Bronchial epithelial cell (primary cell): ENCODE results near the gene PIR. TPM values are rescaled to one million over a fixed set of nuclear protein-coding genes. Genes with fewer than 3 reads are reported as not detected.

Experiments
- DNase-seq: peaks from one replicate; pipeline ENCODE4 v3.0.0-alpha.2; 2010; ENCODE audit warnings: low read depth
- FAIRE-seq: peaks from 2 replicates; lab custom pipeline; 2011; peaks lifted over from hg19 to GRCh38; lab: Jason Lieb, UNC
- H3K27me3 ChIP-seq: 2 replicates; pipeline ENCODE4 v1.5.1; 2011; ENCODE audit warnings: low read length; ENCODE audit not compliant: control insufficient read depth, insufficient read depth
- H3K36me3 ChIP-seq: 2 replicates; pipeline ENCODE4 v1.5.1; 2011; ENCODE audit warnings: low read length; ENCODE audit not compliant: control insufficient read depth, insufficient read depth
- H3K4me3 ChIP-seq: 2 replicates; pipeline ENCODE4 v1.5.1; 2011; ENCODE audit warnings: mild to moderate bottlenecking, low read depth, low read length, control low read depth
- total RNA-seq: library from RNA; depleted of rRNA; stranded (reverse); fragments of >200 nt; gene quantifications from 2 replicates; pipeline ENCODE4 v1.2.1, GENCODE V29; 2014
- TF ChIP-seq, protein P1 (sequence below): IDR thresholded peaks from 2 replicates; pipeline ENCODE4 v1.5.1; 2011; ENCODE audit warnings: mild to moderate bottlenecking, moderate library complexity, low read length, control low read depth, inconsistent platforms; ENCODE audit not compliant: insufficient read depth, severe bottlenecking

The PIR gene
- total RNA-seq, 1 donor from 2014 or later, result 23.7 TPM

DNA sequence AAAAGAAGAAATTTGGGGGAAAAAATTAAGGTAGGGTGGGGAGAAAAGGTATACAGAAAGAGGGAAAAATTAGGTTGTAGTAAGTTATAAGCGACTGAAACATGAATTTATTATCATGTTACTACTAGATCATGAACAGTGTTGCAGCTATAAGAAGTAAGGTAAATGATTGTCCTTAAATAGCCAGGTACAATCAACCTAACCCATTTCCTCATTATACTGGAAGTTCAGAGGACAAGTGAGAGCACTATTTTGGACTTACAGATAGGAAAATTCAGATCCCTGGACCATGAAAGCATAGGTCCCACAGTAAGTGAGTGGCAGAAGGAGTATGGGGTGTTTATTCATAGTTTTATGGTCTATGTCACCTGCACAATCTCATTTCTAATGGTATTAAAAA lies 23.5 kb downstream of the PIR start:
- no peak overlapping the region for H3K4me3 ChIP-seq
- H3K27me3 ChIP-seq, result no peaks in the 10 kb centered on the region
- peaks cover 2% of the 10 kb centered on the region for H3K36me3 ChIP-seq
- TF ChIP-seq, protein P1, sequence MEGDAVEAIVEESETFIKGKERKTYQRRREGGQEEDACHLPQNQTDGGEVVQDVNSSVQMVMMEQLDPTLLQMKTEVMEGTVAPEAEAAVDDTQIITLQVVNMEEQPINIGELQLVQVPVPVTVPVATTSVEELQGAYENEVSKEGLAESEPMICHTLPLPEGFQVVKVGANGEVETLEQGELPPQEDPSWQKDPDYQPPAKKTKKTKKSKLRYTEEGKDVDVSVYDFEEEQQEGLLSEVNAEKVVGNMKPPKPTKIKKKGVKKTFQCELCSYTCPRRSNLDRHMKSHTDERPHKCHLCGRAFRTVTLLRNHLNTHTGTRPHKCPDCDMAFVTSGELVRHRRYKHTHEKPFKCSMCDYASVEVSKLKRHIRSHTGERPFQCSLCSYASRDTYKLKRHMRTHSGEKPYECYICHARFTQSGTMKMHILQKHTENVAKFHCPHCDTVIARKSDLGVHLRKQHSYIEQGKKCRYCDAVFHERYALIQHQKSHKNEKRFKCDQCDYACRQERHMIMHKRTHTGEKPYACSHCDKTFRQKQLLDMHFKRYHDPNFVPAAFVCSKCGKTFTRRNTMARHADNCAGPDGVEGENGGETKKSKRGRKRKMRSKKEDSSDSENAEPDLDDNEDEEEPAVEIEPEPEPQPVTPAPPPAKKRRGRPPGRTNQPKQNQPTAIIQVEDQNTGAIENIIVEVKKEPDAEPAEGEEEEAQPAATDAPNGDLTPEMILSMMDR, result no peak
- DNase-seq, result no peak
- no peak for FAIRE-seq

GRCh38 chrX:15468036-15468435 lies 25.1 kb downstream of the PIR start:
- Histone ChIP-seq H3K27me3 (no peaks in the 10 kb centered on the region), H3K4me3 (no peak overlapping the region), H3K36me3 (peaks cover 2% of the 10 kb centered on the region)
- TF ChIP-seq, protein P1, result peak; percentile 35
- DNase-seq, result peak; percentile 74
- FAIRE-seq, result no peak

GRCh38 chrX:15465896-15466651 lies 27.1 kb downstream of the PIR start:
- TF ChIP-seq, protein P1, result no peak
- no peaks in the 10 kb centered on the region for H3K27me3 ChIP-seq
- FAIRE-seq (no peak), DNase-seq (no peak)
- peaks cover 2% of the 10 kb centered on the region for H3K36me3 ChIP-seq
- H3K4me3 ChIP-seq, result no peak overlapping the region

GRCh38 chrX:15465347-15465746 lies 27.8 kb downstream of the PIR start:
- Histone ChIP-seq H3K4me3 (no peak overlapping the region), H3K36me3 (peaks cover 2% of the 10 kb centered on the region), H3K27me3 (no peaks in the 10 kb centered on the region)
- DNase-seq (peak; percentile 64), FAIRE-seq (no peak)
- TF ChIP-seq, protein P1, result no peak

- DNase-seq (no peak), FAIRE-seq (no peak)
- TF ChIP-seq, protein P1, result no peak
- Histone ChIP-seq H3K27me3 (no peaks in the 10 kb centered on the region), H3K4me3 (no peak overlapping the region), H3K36me3 (peaks cover 2% of the 10 kb centered on the region)
These were observed 28.4 kb downstream of the PIR start for GRCh38 chrX:15464704-15465103.
